Fibroblast of the aortic adventitia (primary cell): Measurements from ENCODE around the gene RANBP3L. TPM values are rescaled to one million over a fixed set of nuclear protein-coding genes. Genes with fewer than 3 reads are reported as not detected.

Experiments
- DNase-seq: peaks from one replicate; pipeline ENCODE4 v3.0.0-alpha.2; 2010; ENCODE audit warnings: low read depth
- H3K4me3 ChIP-seq: 2 replicates; pipeline ENCODE4 v1.5.1; 2011; ENCODE audit warnings: low read depth, mild to moderate bottlenecking, control low read depth, low read length, moderate library complexity
- total RNA-seq: library from RNA; depleted of rRNA; stranded (reverse); fragments of >200 nt; gene quantifications from 2 replicates; pipeline ENCODE4 v1.2.3, GENCODE V29; 2012; ENCODE audit warnings: low replicate concordance
- TF ChIP-seq, protein P1 (sequence below): IDR thresholded peaks from 2 replicates; pipeline ENCODE4 v1.5.1; 2011; ENCODE audit warnings: mild to moderate bottlenecking, low read length, control low read depth, inconsistent platforms; ENCODE audit not compliant: insufficient read depth

RANBP3L gene
- total RNA-seq, 1 donor: 0.27 TPM

DNA sequence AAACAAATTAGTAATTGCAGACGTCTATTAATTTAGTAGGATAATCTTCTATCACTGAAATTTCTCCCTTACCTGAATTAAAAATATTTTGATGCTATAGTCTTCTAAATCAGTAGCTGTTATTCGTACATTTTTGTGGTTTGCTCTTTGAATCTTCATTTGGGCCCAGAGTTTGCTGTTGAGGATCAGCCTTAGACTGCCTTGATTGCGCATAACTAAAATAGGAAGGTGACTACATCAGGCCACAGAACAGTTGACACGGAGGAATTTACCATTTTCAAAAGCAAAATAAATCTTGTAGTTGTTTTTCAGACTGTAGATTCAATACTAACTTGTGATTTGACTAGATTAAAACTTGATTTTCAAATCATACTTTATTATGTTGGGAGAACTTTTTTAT, 48.1 kb downstream of the RANBP3L start:
- TF ChIP-seq, protein P1, sequence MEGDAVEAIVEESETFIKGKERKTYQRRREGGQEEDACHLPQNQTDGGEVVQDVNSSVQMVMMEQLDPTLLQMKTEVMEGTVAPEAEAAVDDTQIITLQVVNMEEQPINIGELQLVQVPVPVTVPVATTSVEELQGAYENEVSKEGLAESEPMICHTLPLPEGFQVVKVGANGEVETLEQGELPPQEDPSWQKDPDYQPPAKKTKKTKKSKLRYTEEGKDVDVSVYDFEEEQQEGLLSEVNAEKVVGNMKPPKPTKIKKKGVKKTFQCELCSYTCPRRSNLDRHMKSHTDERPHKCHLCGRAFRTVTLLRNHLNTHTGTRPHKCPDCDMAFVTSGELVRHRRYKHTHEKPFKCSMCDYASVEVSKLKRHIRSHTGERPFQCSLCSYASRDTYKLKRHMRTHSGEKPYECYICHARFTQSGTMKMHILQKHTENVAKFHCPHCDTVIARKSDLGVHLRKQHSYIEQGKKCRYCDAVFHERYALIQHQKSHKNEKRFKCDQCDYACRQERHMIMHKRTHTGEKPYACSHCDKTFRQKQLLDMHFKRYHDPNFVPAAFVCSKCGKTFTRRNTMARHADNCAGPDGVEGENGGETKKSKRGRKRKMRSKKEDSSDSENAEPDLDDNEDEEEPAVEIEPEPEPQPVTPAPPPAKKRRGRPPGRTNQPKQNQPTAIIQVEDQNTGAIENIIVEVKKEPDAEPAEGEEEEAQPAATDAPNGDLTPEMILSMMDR: no peak
- no peak for DNase-seq
- no peak overlapping the region for H3K4me3 ChIP-seq

DNA sequence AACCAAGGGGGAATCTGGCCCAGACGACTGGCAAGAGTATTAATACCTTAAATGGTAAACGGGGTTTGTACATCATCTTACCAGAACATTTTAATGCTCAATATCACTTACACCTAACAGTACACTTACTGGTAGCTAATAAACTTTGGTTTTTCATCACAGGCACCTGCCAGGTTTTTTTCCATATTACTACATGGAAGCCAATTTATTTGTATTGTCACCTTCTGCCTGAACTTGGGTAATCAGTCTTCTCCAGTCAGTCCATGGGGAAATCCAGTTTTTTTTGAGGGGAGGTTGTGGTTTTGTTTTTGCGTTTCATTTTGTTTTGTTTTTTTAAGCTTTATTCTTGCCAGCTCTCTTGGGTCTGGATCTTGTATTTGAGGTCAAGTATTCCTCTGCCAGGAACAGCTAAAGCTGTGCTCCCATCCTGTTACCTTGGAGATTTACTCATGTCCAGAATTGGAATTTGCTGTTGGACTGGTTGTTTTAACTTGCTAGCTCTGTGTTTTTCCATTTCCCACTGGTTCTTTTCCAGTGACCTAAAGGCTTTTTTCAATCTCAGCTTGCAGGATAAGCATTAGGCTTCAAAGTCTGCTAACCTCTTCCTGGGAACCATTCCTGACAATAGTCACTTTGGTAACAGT, 48.9 kb downstream of the RANBP3L start:
- H3K4me3 ChIP-seq: no peak overlapping the region
- TF ChIP-seq, protein P1: no peak
- peak; percentile 79 for DNase-seq

DNA sequence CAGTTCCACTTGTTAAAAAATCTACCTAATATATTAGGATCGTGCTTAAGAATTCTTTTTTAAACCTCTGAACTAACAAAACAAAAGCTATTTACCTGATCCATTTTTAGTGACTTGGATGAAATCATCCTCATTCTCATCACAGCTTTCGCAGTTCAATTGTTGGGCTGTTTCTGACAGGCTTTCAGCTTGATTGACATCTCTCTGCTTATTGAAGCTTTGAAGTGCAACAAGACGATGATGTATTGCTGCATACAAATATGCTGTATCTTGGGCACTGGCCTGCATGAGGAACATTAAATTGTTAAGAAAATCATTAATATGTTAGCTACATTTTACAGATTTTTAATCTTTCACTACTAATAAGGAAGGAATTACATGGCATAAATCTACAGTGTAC, 50.5 kb downstream of the RANBP3L start:
- DNase-seq: no peak
- TF ChIP-seq, protein P1: no peak
- H3K4me3 ChIP-seq: no peak overlapping the region

DNA sequence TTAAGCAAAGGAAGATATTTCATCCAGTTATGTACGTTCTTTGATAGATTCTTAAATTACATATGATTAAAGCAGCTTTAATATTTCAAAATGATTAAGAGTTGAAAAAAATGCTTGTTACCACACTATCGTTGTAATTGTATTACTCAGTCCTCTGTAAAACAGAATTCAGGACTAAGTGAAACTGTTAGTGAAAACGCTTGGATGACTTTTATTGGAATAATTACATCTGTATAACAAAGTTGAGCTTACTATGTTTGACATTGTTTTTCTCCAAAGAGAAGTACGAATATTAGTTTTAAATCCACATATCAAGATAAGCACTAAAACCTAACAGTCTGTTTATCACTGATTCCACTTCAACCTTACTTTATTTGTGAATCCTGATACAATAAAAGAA, 51.3 kb downstream of the RANBP3L start:
- no peak for DNase-seq
- TF ChIP-seq, protein P1: no peak
- no peak overlapping the region for H3K4me3 ChIP-seq

DNA sequence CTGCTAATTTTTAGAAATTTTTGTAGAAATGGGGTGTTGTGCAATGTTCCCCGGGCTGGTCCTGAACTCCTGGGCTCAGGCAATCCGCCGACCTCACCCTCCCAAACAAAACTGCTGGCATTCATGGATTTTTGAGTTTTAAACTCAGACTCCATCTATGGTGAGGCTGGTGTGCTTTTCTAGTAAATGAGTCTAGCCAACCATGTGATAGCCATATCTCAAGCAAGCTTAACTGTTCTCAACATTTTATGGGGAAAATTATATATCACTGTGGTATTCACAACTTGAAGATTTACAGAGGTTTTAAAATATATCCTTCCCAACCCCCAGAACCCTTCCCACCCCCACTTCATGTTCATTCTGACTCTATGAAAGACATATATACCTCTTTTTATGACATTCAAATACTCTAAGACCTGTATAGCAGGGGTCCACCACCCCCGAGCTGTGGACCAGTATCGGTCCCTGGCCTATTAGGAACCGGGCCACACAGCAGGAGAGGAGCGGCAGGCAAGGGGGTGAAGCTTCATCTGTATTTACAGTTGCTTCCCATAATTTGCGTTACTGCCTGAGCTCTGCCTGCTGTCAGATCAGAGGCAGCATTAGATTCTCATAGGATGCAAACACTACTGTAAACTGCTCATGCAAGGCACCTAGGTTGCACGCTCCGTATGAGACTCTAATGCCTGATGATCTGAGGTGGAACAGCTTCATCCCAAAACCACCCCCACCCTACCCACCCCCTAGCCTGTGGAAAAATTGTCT, 55.5 kb downstream of the RANBP3L start:
- H3K4me3 ChIP-seq: no peak overlapping the region
- no peak for DNase-seq
- TF ChIP-seq, protein P1: no peak

DNA sequence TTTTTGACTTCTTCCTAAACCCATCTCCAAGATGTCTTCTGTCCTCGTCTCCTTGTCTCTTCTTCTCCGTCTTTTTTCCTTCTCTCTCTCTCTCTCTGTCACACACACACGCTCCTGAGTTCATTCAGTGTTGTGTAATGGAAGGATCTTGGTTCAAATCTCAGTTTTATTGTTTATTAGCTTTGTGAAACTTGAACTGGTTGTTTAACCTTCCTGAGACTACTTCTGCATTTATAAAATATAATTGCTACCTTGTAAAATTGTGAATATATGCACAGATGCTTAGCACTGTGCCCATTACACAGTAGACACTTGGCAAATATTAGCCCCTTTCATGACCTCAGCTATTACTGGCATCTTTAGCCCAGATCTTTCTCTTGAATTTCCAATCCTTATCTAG, 57.6 kb downstream of the RANBP3L start:
- DNase-seq: no peak
- H3K4me3 ChIP-seq: no peak overlapping the region
- TF ChIP-seq, protein P1: no peak
